B cell (primary cell): Measurements from ENCODE around the gene PREX1. TPM values are rescaled to one million over a fixed set of nuclear protein-coding genes. Genes with fewer than 3 reads are reported as not detected.

Experiments
- ATAC-seq: fragments of 200-7000 bp; cut with Tn5 transposase; one replicate; pipeline ENCODE4 v1.10.0; 2021; ENCODE audit warnings: low read depth, mild to moderate bottlenecking, moderate number of reproducible peaks, moderate library complexity
- CTCF ChIA-PET: fragments of 350-600 bp; sonication (Branson Sonifier 250); formaldehyde crosslinking; loops from one replicate; lab custom pipeline; 2021; ENCODE audit warnings: antibody characterized with exemption, inconsistent platforms; lab: Charles Lee
- POLR2A ChIA-PET: fragments of 350-600 bp; sonication (Branson Sonifier 250); formaldehyde crosslinking; loops from one replicate; lab custom pipeline; 2021; ENCODE audit warnings: antibody characterized with exemption; lab: Charles Lee
- DNase-seq: peaks from one replicate; pipeline ENCODE4 v3.0.0; 2013
- H2AFZ ChIP-seq: 2 replicates; pipeline ENCODE4 v1.6.1; 2012; ENCODE audit warnings: mild to moderate bottlenecking, low read depth, low read length; ENCODE audit not compliant: insufficient read depth, poor library complexity, severe bottlenecking
- H3K27ac ChIP-seq, 2 donors: 1 replicate in 1 of 2; 2 replicates in 1 of 2; pipeline ENCODE4 v1.5.1; 2012 to 2013; ENCODE audit warnings: low read length in 2 of 2, mild to moderate bottlenecking in 2 of 2, moderate library complexity in 1 of 2
- H3K27me3 ChIP-seq, 4 experiments: fragments of 200-600 bp in 1 of 4; sonication (generic) in 1 of 4; replicated peaks in 1 of 4; 1 replicate in 2 of 4; 2 replicates in 2 of 4; pipeline versions ENCODE4 v1.6.1 to v1.7.0; 2013 to 2016; ENCODE audit warnings: low read length in 3 of 4, mild to moderate bottlenecking in 2 of 4, mixed read lengths in 1 of 4, moderate library complexity in 1 of 4; ENCODE audit not compliant: insufficient read depth in 4 of 4, control insufficient read depth in 3 of 4; ENCODE audit errors: control extremely low read depth in 1 of 4
- H3K36me3 ChIP-seq, 2 experiments: replicated peaks in 1 of 2; 1 replicate in 1 of 2; 2 replicates in 1 of 2; pipeline versions ENCODE4 v1.6.1 to v1.7.1; 2013; ENCODE audit warnings: low read length in 1 of 2; ENCODE audit not compliant: insufficient read depth in 2 of 2, control insufficient read depth in 1 of 2; ENCODE audit errors: control extremely low read depth in 1 of 2, extremely low read depth in 1 of 2
- H3K4me1 ChIP-seq, 2 donors: fragments of 200-600 bp in 1 of 2; sonication (generic) in 1 of 2; 1 replicate in 1 of 2; 2 replicates in 1 of 2; pipeline versions ENCODE4 v1.5.1 to v1.6.1; 2013 to 2017; ENCODE audit warnings: low read length in 2 of 2; ENCODE audit not compliant: control insufficient read depth in 2 of 2, insufficient read depth in 2 of 2
- H3K4me2 ChIP-seq: replicated peaks from 2 replicates; pipeline ENCODE3; 2012; ENCODE audit warnings: mild to moderate bottlenecking, low read depth, low read length; ENCODE audit not compliant: poor library complexity, severe bottlenecking
- H3K4me3 ChIP-seq, 5 experiments: fragments of 200-600 bp in 1 of 5; sonication (generic) in 1 of 5; 1 replicate in 3 of 5; 2 replicates in 2 of 5; pipeline versions ENCODE4 v1.5.1 to v1.7.0; 2011 to 2016; ENCODE audit warnings: low read length in 4 of 5, mild to moderate bottlenecking in 4 of 5, low read depth in 2 of 5, control low read depth in 1 of 5, moderate library complexity in 1 of 5; ENCODE audit not compliant: insufficient read depth in 1 of 5; ENCODE audit errors: control extremely low read depth in 1 of 5, extremely low read depth in 1 of 5
- H3K79me2 ChIP-seq: fragments of 200-600 bp; sonication (generic); one replicate; pipeline ENCODE4 v1.6.0; 2016; ENCODE audit warnings: low read length; ENCODE audit not compliant: control insufficient read depth, insufficient read depth
- H3K9ac ChIP-seq: fragments of 200-600 bp; sonication (generic); 2 replicates; pipeline ENCODE4 v1.6.1; 2017; ENCODE audit warnings: mild to moderate bottlenecking, low read length, moderate library complexity
- H3K9me3 ChIP-seq, 3 donors: one replicate each; pipeline versions ENCODE4 v1.6.1 to v1.7.1; 2013; ENCODE audit warnings: low read length in 2 of 3; ENCODE audit not compliant: control insufficient read depth in 2 of 3, insufficient read depth in 1 of 3; ENCODE audit errors: control extremely low read depth in 1 of 3
- H4K20me1 ChIP-seq: 2 replicates; pipeline ENCODE4 v1.6.0; 2012; ENCODE audit warnings: mild to moderate bottlenecking, low read length; ENCODE audit not compliant: insufficient read depth, control insufficient read depth, poor library complexity, severe bottlenecking
- H3K27ac Mint-ChIP-seq: one replicate; pipeline ENCODE4 v1.8.0; 2021; ENCODE audit warnings: mixed read lengths
- H3K27me3 Mint-ChIP-seq: one replicate; pipeline ENCODE4 v1.8.0; 2021; ENCODE audit warnings: mixed read lengths
- H3K4me1 Mint-ChIP-seq: one replicate; pipeline ENCODE4 v1.8.0; 2021; ENCODE audit warnings: mixed read lengths
- H3K4me3 Mint-ChIP-seq: one replicate; pipeline ENCODE4 v1.8.0; 2021; ENCODE audit warnings: mixed read lengths
- H3K9me3 Mint-ChIP-seq: one replicate; pipeline ENCODE4 v1.8.0; 2022; ENCODE audit warnings: mixed read lengths; ENCODE audit not compliant: insufficient read depth
- EZH2 ChIP-seq: IDR thresholded peaks from 2 replicates; pipeline ENCODE4 v1.6.1; 2012; ENCODE audit warnings: borderline replicate concordance, low read depth, mild to moderate bottlenecking, moderate library complexity, low read length; ENCODE audit not compliant: insufficient read depth, poor library complexity, severe bottlenecking
- WGBS: methylation state at CpG from one replicate; pipeline ENCODE4 v1.1.5; 2013; ENCODE audit warnings: missing lambda C conversion rate; ENCODE audit not compliant: insufficient coverage; 5-methylcytosine and 5-hydroxymethylcytosine counted together
- intact Hi-C: fragments of 100-400 bp; cut with micrococcal nuclease; formaldehyde crosslinking; loops from one replicate; pipeline ENCODE4 v1.10.0; 2022
- polyA plus RNA-seq: library from polyadenylated mRNA; depleted of rRNA; stranded (reverse); fragments of >200 nt; gene quantifications from 2 replicates; pipeline ENCODE4 v1.2.3, GENCODE V29; 2012
- total RNA-seq, 2 donors: library from RNA; stranded (reverse); fragments of 120-200 nt in 1 of 2; gene quantifications; 1 replicate in 1 of 2; 2 replicates in 1 of 2; pipeline versions ENCODE4 v1.2.3 to v1.2.4, GENCODE V29; 2013 to 2022
- TF ChIP-seq, protein P1 (sequence below): fragments of 200-600 bp; IDR thresholded peaks from one replicate; pipeline ENCODE4 v1.8.0; 2022; ENCODE audit warnings: antibody characterized with exemption, mild to moderate bottlenecking

The PREX1 gene
- total and polyA plus RNA-seq, 2 donors (not counting 1 experiment from before 2014, with no cell fraction given), result 79.1 to 99.4 TPM

DNA sequence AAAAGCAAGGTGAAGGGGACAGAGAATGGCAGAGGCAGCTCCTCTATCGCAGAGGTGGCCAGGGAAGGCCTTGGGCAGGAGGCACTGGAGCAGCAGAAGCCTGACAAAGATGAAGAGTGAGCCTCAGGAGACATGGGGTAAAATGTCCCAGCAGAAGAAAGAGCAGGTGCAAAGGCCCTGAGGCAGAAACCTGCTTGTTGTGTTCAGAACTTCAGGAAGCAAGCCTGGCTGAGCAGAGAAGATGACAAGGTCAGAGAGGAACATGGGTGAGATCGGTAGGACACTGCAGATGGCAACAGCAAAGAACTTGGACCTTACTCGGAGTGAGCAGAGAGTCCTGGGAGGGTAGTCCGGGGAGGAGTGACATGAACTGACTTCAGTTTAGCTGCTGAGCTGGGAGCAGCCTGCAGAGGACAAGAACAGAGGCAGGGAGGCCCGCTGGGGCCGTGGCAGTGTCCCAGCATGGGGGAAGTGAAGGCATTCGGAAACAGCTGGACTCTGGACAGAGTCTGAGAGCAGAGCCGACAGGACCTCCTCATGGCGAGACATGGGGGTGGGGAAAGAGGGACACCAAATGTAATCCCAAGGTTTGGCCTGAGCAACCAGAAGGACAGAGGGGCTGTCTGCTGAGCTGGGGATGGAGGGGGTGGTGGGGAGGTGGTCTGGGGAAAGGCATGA, 106.3 kb downstream of the PREX1 start:
- POLR2A ChIA-PET, result interaction anchor here (0.5 to 1.3 kb wide), 2 partner anchors 9 to 38 kb away, joined by 4 to 9 read pairs; no protein-coding TSS in a partner anchor
- WGBS, result 57% methylated on average over 9 of the region's 9 CpGs
- Histone ChIP-seq H3K9me3 (peaks cover 0 to 27% (median 0%) of the 10 kb centered on the region in 3 donors), H3K4me1 (peaks cover 79 to 82% of the 10 kb centered on the region in 2 donors), H3K4me3 (peak overlapping the region in 2 of 5 experiments; percentile 21 to 36), H3K79me2 (peaks cover 46% of the 10 kb centered on the region), H2AFZ (no peak overlapping the region), H3K27ac (peak overlapping the region; percentile 57 to 80), H4K20me1 (peaks cover 71% of the 10 kb centered on the region), H3K9ac (peak overlapping the region; percentile 44), H3K36me3 (peaks cover 0 to 25% of the 10 kb centered on the region in 2 experiments), H3K27me3 (no peaks in the 10 kb centered on the region), H3K4me2 (peak overlapping the region; percentile 67)
- Mint-ChIP-seq H3K9me3 (no peaks in the 10 kb centered on the region), H3K27ac (peak overlapping the region; percentile 84), H3K27me3 (no peaks in the 10 kb centered on the region), H3K4me3 (peak overlapping the region; percentile 75), H3K4me1 (peaks cover 84% of the 10 kb centered on the region)
- DNase-seq, result peak; percentile 39
- TF ChIP-seq, protein P1, sequence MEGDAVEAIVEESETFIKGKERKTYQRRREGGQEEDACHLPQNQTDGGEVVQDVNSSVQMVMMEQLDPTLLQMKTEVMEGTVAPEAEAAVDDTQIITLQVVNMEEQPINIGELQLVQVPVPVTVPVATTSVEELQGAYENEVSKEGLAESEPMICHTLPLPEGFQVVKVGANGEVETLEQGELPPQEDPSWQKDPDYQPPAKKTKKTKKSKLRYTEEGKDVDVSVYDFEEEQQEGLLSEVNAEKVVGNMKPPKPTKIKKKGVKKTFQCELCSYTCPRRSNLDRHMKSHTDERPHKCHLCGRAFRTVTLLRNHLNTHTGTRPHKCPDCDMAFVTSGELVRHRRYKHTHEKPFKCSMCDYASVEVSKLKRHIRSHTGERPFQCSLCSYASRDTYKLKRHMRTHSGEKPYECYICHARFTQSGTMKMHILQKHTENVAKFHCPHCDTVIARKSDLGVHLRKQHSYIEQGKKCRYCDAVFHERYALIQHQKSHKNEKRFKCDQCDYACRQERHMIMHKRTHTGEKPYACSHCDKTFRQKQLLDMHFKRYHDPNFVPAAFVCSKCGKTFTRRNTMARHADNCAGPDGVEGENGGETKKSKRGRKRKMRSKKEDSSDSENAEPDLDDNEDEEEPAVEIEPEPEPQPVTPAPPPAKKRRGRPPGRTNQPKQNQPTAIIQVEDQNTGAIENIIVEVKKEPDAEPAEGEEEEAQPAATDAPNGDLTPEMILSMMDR, result no peak
- no peak for TF ChIP-seq EZH2
- CTCF ChIA-PET, result interaction anchor here (0.8 to 2.7 kb wide), 4 partner anchors 11 to 184 kb away, joined by 3 to 12 read pairs (median 8); no protein-coding TSS in a partner anchor
- ATAC-seq, result no peak
- intact Hi-C loops, result loop anchor here (2.0 to 5.0 kb wide), 5 partner anchors 17 to 186 kb away; no protein-coding TSS in a partner anchor
